NCI-H510A (cell line): ENCODE data around the gene TMBIM1.
"Not testable (repeated sequence)": the region's sequence is repeated elsewhere in the genome, so short reads cannot be mapped to it uniquely, and the experiment has no call there.

Source experiments
- DNase-seq: peaks from one replicate; lab custom pipeline; 2025; lab: John Stamatoyannopoulos, UW

TMBIM1 gene

GRCh38 chr2:218317835-218318234 is 25.5 kb upstream of the TMBIM1 start:
- no peak for DNase-seq

DNA sequence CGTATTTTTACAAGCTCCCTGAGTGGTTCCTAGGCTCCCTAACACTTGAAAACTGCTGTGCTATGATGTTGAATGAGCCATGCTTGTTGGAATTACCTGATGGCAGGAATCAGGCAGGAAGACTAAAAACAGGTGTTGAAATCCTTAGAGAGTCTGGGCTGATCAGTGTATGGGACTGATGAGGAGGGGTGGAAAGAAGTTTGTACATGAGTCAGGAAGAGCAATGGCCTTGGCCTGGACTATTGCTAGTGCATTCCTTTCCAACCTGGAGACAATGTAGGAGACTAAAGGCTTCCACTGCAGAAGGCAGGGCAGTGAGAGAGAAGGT is 25.0 kb upstream of the TMBIM1 start:
- no peak for DNase-seq

DNA sequence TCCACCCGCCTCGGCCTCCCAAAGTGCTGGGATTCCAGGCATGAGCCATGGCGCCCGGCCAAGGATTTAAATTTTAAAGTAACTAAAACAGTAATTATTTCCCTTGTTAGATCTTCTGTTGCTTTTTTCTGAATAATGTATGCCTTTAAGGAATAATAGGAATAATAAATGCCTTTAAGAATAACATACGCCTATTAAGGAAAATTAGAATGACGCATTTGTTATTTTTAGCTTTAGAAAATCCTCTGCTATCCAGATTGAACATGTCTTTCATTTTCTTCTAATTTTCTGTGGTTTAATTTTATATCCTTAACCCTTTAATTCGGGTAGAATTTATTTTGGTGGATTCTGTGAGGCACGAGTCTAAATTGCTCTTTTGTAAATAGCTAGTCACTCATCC is 23.1 kb upstream of the TMBIM1 start:
- DNase-seq, result no peak

GRCh38 chr2:218314764-218315163 is 22.5 kb upstream of the TMBIM1 start:
- not testable (repeated sequence) for DNase-seq

- DNase-seq, result no peak
Observed at GRCh38 chr2:218313356-218313755, 21.1 kb upstream of the TMBIM1 start.

- no peak for DNase-seq
Observed at GRCh38 chr2:218312267-218312756, 20.0 kb upstream of the TMBIM1 start.

DNA sequence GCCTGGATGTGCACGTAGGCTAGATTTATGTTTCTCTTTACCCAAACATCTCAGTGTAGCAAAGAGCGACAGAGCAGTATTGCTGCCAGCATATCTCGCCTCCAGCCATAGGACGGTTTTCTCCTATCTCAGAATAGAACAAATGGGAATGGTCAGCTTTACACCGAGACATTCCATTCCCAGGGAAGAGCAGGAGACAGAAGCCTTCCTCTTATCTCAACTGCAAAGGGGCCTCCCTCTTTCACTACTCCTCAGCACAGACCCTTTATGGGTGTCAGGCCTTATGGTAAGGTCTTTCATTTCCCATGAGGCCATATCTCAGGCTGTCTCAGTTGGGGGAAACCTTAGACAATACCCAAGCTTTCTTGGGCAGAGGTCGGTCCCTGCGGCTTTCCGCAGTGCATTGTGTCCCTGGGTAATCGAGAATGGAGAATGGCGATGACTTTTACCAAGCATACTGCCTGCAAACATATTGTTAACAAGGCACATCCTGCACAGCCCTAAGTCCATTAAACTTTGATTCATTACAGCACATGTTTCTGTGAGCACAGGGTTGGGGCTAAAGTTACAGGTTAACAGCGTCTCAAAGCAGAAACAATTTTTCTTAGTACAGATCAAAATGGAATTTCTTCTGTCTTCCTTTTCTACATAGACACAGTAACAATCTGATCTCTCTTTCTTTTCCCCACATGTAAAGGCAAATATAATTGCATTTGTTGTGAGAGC is 19.4 kb upstream of the TMBIM1 start:
- DNase-seq, result not testable (repeated sequence)

GRCh38 chr2:218310853-218311540 is 18.7 kb upstream of the TMBIM1 start:
- no peak for DNase-seq

DNA sequence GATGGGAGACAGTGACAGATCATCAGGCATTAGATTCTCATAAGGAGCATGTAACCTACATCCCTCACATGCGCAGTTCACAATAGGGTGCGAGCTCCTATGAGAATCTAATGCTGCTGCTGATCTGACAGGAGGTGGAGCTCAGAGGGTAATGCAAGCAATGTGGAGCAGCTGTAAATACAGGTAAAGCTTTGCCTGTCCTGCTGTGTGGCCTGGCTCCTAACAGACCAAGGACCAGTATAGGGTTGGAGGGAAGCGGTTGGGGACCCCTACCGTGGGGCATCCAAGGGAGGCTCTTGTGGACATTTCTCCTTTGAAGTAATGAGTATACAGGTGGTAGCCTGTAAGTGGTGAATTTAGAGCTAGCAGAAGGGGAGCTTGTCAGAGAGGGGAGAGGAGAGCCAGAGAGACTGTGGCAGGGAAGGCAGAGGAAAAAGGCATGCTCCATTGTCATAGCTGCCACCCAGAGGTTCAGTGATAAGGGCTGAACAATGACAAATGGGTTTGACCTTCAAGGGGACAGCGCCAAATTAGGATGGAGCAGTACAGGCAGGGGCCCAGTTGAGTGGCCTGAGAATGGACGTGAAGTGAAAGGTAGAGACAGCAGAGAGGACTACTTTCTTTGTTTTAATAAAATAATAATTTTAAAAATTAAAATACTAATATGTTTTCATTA is 15.2 kb upstream of the TMBIM1 start:
- no peak for DNase-seq

- DNase-seq, result no peak
Observed at GRCh38 chr2:218306184-218306920, 14.0 kb upstream of the TMBIM1 start.

- no peak for DNase-seq
Observed at GRCh38 chr2:218305383-218305782, 13.1 kb upstream of the TMBIM1 start.

GRCh38 chr2:218301176-218301819 is 9.0 kb upstream of the TMBIM1 start:
- peak; percentile 31 for DNase-seq

DNA sequence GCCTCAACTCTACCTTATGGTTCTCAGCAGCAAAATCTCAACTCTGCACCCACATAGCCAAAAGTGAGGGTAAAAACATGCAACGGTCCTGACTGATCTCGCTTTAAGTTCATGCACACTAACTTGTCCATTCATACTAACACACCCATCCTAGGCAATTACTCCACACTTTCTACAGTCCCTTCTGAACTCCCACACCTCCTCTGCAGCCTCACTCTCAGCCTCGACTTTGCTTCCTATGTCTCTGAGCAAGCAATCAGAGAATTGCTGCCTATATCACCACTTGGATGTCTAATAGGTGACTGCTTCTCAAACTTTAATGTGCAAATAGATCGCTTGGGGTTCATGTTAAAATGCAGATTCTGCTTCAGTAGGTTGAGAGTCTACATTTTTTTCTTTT is 7.8 kb upstream of the TMBIM1 start:
- DNase-seq, result no peak

GRCh38 chr2:218298314-218298875 is 6.1 kb upstream of the TMBIM1 start:
- DNase-seq, result no peak

- DNase-seq, result no peak
Observed at GRCh38 chr2:218296847-218297246, 4.5 kb upstream of the TMBIM1 start.

DNA sequence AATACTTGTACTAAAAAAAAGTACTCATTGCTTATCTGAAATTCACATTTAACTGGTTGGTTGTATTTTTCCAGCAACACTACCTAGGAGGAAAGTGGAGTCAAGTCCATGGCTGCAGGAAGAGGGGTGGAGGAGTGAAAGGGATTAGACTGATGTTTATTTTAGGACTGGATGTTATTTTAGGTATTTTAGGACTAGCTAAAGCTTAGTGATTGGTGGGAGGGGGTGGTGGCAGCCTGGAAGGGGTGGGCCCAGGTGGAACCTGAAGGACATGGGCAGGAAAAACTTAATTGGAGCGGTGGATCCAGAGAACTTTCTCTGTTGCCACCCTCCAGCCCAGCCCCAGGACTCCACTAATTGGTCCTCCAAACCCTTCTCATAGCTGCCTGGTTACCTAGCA is 3.9 kb upstream of the TMBIM1 start:
- DNase-seq, result no peak

GRCh38 chr2:218295029-218295428 is 2.7 kb upstream of the TMBIM1 start:
- peak; percentile 29 for DNase-seq

DNA sequence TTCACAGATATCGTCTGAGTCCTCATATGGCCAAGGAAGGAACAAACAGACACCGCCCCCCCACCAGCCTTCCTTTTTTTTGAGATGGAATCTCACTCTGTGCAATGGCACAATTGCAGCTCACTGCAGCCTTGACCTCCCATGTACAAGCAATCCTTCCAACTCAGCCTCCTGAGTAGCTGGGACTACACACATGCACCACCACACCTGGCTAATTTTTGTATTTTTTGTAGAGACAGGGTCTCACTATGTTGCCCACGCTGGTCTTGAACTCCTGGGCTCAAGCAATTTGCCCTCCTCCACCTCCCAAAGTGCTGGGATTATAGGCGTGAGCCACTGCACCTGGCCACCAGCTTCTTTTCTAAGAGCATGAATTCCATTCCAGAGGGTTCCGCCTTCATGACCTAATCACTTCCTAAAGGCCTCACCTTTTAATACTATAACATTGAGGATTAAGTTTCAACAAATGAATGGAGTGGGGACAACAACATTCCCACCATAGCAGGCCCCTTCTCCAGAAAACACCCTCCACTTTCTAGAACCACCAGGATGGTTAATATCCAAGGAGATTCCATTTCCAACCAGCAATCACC is 2.2 kb upstream of the TMBIM1 start:
- DNase-seq, result no peak

GRCh38 chr2:218293715-218294429 is 1.6 kb upstream of the TMBIM1 start:
- DNase-seq, result no peak

DNA sequence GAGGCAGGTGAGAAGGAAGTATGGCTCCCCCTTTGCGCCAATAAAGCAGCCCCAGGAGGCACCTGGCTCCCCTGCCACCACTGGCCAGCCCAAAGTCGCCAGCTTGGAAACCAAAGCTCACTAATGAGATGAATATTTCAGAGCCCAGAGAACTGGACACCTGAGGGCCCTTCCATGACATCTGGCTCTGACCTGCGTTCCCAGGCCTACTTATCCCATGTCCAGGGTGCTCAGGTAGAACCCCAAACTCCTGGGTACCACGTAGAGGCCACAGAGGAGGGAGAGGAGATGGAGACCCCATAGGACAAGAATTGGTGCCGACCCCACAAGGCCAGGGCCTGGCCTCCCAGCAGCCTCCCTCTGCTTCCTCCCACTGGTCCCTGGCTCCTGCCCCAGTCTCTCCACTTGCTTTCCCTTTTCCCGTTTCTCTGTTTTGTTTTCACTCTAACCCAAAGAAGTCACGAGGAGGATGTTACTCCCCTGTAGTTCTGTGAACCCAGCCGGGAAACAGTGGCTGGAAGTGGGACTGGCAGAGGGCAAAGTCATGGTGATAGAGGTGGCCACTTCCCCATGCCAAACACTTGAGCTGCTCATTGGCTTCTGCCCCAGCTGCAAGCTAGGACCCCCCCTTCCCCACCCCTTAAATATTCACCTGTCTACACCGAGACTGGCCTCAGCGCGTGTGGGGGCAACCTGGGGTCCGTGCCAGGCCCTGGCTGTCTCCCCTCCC is 820 bp downstream of the TMBIM1 start:
- no peak for DNase-seq
